Measurements from ENCODE around the gene TULP1.
A peak's percentile ranks its signal among the peaks of the same experiment; 100 is the strongest.
"Not testable (repeated sequence)": the region's sequence is repeated elsewhere in the genome, so short reads cannot be mapped to it uniquely, and the experiment has no call there.

TULP1 gene

GRCh38 chr6:35521235-35521634 is 8.5 kb upstream of the TULP1 start:
- no peak for DNase-seq

DNA sequence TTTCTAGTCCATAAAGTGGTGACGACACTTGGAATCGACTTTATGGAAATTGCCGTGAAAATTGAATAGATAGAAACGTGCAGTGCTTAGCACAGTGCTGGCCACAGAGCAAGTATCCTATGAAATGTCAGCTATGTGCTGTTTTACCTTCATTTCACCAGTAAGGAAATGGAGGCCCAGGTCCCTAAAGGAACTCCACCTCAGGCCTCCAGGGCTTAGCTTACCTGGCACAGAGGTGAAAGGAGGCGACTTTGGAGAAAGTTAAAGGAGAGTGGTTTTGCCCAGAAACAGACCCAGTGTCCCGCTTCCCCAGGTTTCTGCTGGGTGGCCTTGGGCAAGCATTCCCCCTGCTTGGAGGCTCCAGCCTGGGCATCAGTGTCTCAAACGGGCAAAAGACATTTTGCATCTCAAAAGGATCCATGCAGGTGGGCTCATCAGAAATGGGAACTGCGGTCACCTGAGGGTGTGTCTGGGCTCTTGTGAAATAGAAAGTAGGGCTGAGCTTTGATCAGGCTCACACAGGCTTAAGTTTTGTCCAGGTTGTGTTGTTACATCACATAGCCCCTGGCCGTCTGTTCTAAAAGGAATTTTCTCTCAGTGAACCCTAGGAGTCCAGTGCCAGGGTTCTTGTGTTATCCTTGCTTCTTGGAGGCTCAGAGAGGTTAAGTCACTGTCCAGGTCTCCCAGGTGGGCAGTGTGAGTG is 6.8 kb upstream of the TULP1 start:
- Histone ChIP-seq H3K4me3 (ENCODE audit: low read depth, low read length) (no peak overlapping the region), H3K27ac (no peak overlapping the region), H3K9me3 (ENCODE audit: severe bottlenecking) (no peaks in the 10 kb centered on the region), H3K36me3 (no peaks in the 10 kb centered on the region), H3K27me3 (ENCODE audit: insufficient read depth, low read depth, severe bottlenecking) (no peaks in the 10 kb centered on the region)
- no peak for TF ChIP-seq CTCF (IDR thresholded peaks at IDR 0.05; ENCODE audit: low read depth, low read length)
- no peak for DNase-seq

More at GRCh38 chr6:35521235-35521634, 8.5 kb upstream of the TULP1 start:
- H3K36me3 ChIP-seq = no peaks in the 10 kb centered on the region
- no peaks in the 10 kb centered on the region for H3K27me3 ChIP-seq (ENCODE audit: insufficient read depth, low read depth, severe bottlenecking)
- no peak for TF ChIP-seq CTCF (IDR thresholded peaks at IDR 0.05; ENCODE audit: low read depth, low read length)
- H3K9me3 ChIP-seq (ENCODE audit: severe bottlenecking) = no peaks in the 10 kb centered on the region
- H3K27ac ChIP-seq = no peak overlapping the region
- H3K4me3 ChIP-seq (ENCODE audit: low read depth, low read length) = no peak overlapping the region

DNA sequence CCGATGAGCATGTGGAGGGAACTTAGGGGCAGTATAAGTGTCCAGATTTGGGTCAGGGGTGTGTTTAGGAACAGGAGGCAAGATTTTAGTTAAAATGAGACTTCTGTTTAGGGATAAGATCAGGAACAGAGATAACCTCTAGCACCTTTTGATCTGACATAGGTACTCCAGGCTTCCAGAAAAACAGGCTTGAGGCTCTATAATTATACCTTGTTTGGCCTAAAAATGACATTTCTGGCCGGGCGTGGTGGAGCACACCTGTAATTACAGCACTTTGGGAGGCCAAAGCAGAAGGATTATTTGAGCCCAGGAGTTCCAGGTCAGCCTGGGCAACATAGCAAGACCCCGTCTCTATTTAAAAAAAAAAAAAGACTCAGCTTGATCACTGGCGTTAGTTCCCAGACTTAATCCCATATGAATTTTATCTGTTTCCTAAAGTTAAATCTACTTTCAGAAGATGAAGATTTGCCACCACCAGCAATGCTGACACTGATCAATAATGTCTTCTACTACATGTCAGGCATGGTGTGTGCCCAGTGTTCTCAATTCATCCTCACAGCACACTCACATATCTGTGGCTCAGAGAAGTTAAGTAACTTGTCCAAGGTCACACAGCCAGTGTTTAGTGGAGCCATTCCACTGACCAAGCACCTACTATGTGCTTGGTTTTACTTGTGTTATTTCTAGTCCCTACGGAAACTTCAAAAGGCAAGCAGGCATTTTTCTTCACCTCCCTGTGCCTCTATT is 6.0 kb upstream of the TULP1 start:
- Histone ChIP-seq H3K27ac (no peak overlapping the region), H3K36me3 (no peaks in the 10 kb centered on the region), H3K9me3 (ENCODE audit: severe bottlenecking) (no peaks in the 10 kb centered on the region), H3K27me3 (ENCODE audit: insufficient read depth, low read depth, severe bottlenecking) (no peaks in the 10 kb centered on the region), H3K4me3 (ENCODE audit: low read depth, low read length) (no peak overlapping the region)
- DNase-seq = no peak
- no peak for TF ChIP-seq CTCF (IDR thresholded peaks at IDR 0.05; ENCODE audit: low read depth, low read length)

DNA sequence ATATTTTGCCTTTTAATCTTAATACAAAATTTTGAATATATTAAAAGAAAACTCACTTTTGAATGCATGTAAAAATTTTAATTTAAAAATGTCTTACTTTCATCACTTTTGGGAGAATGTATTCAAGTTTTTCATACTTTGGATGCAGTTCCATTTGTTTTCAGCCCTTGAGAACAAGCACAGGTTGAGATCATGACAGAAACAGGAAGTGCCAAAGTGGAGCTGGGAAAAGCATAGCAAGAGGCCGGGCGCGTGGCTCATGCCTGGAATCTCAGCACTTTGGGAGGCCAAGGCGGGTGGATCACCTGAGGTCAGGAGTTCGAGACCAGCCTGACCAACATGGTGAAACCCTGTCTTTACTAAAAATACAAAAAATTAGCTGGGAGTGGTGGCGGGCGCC is 5.3 kb upstream of the TULP1 start:
- H3K27ac ChIP-seq; DNase-seq; H3K27me3 ChIP-seq (ENCODE audit: insufficient read depth, low read depth, severe bottlenecking); H3K9me3 ChIP-seq (ENCODE audit: severe bottlenecking); H3K4me3 ChIP-seq (ENCODE audit: low read depth, low read length); H3K36me3 ChIP-seq: not testable (repeated sequence)

DNA sequence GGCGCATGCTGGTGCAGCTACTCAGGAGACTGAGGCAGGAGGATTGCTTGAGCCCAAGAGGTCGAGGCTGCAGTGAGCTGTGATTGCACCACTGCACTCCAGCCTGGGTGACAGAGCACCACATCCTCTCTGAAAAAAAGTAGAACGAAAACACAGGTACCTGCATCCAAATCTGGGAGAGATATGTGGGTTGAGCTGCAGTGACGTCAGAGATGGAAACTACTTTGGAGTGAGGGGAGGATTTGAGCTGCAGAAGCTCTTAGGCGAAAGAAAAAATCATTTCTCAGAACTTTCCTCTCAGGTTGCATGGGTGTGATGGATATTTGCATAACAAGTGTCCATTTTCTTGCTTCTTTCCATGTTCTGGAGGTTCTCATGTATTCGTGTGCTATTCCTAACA is 4.0 kb upstream of the TULP1 start:
- H3K36me3 ChIP-seq = no peaks in the 10 kb centered on the region; the same call in 1 of the 2 replicates
- no peaks in the 10 kb centered on the region for H3K9me3 ChIP-seq (ENCODE audit: severe bottlenecking)
- no peak for TF ChIP-seq CTCF (IDR thresholded peaks at IDR 0.05; ENCODE audit: low read depth, low read length)
- H3K27me3 ChIP-seq (ENCODE audit: insufficient read depth, low read depth, severe bottlenecking) = no peaks in the 10 kb centered on the region
- DNase-seq = no peak
- no peak overlapping the region for H3K4me3 ChIP-seq (ENCODE audit: low read depth, low read length)
- no peak overlapping the region for H3K27ac ChIP-seq

- not testable (repeated sequence) for H3K36me3 ChIP-seq; H3K9me3 ChIP-seq (ENCODE audit: severe bottlenecking); DNase-seq; H3K27ac ChIP-seq; H3K4me3 ChIP-seq (ENCODE audit: low read depth, low read length); H3K27me3 ChIP-seq (ENCODE audit: insufficient read depth, low read depth, severe bottlenecking)
- peak; percentile 28; the same call in 1 of the 2 replicates for TF ChIP-seq CTCF (IDR thresholded peaks at IDR 0.05; ENCODE audit: low read depth, low read length)
These were observed 3.2 kb upstream of the TULP1 start for GRCh38 chr6:35515939-35516338.

Measured in WERI-Rb-1 (cell line).